Testis (tissue), 3 donors: ENCODE data around the gene ENTHD1. TPM values are rescaled to one million over a fixed set of nuclear protein-coding genes. Genes with fewer than 3 reads are reported as not detected.

Experiments
- DNase-seq: peaks from one replicate; pipeline ENCODE4 v3.0.0-alpha.2; 2019
- H3K27ac ChIP-seq, 2 donors: fragments of 200-600 bp; sonication (generic); one replicate each; pipeline ENCODE4 v1.5.1; 2019
- H3K27me3 ChIP-seq: fragments of 200-600 bp; sonication (generic); one replicate; pipeline ENCODE4 v1.5.1; 2019
- H3K36me3 ChIP-seq: fragments of 200-600 bp; sonication (generic); one replicate; pipeline ENCODE4 v1.5.1; 2017; ENCODE audit warnings: low read depth; ENCODE audit errors: missing control alignments
- H3K4me1 ChIP-seq: fragments of 200-600 bp; sonication (generic); one replicate; pipeline ENCODE4 v1.5.1; 2019
- H3K4me3 ChIP-seq, 2 donors: fragments of 200-600 bp; sonication (generic); one replicate each; pipeline ENCODE4 v1.5.1; 2017 to 2019
- H3K9me3 ChIP-seq: fragments of 200-600 bp; sonication (generic); one replicate; pipeline ENCODE4 v1.5.1; 2017
- POLR2A ChIP-seq: fragments of 450-650 bp; IDR thresholded peaks from one replicate; pipeline ENCODE4 v1.6.1; 2017; ENCODE audit warnings: antibody characterized with exemption, mild to moderate bottlenecking, moderate library complexity
- WGBS, 2 donors: methylation state at CpG; one replicate each; pipeline ENCODE4 v1.1.5; 2018; 5-methylcytosine and 5-hydroxymethylcytosine counted together
- intact Hi-C: fragments of 100-400 bp; cut with DNase I; formaldehyde crosslinking; loops from one replicate; pipeline ENCODE4 v1.15.1; 2023; ENCODE audit warnings: low total_unique reads
- polyA plus RNA-seq: library from polyadenylated mRNA; stranded (reverse); fragments of 350-450 nt; fragmentation: Illumina TruSeq; extraction: RNeasy Lipid Tissue Mini Kit (QIAGEN cat#74804); gene quantifications from one replicate; pipeline ENCODE4 v1.2.3, GENCODE V29; 2014; ENCODE audit warnings: low read depth, low replicate concordance; ENCODE audit not compliant: insufficient read depth
- total RNA-seq, 2 donors: library from RNA; depleted of rRNA; stranded (reverse); fragments of >200 nt; gene quantifications; one replicate each; pipeline ENCODE4 v1.2.3, GENCODE V29; 2016
- TF ChIP-seq, protein P1 (sequence below), 3 experiments: fragments of 450-650 bp in 2 of 3; fragments of 200-600 bp in 1 of 3; sonication (generic) in 1 of 3; IDR thresholded peaks; one replicate each; pipeline ENCODE4 v1.5.1; 2016 to 2019; ENCODE audit warnings: antibody characterized with exemption in 3 of 3, mild to moderate bottlenecking in 2 of 3, moderate library complexity in 1 of 3

ENTHD1 gene
- total and polyA plus RNA-seq, 3 donors from 2014 or later: 10.9 to 21.1 (median 12.0) TPM

DNA sequence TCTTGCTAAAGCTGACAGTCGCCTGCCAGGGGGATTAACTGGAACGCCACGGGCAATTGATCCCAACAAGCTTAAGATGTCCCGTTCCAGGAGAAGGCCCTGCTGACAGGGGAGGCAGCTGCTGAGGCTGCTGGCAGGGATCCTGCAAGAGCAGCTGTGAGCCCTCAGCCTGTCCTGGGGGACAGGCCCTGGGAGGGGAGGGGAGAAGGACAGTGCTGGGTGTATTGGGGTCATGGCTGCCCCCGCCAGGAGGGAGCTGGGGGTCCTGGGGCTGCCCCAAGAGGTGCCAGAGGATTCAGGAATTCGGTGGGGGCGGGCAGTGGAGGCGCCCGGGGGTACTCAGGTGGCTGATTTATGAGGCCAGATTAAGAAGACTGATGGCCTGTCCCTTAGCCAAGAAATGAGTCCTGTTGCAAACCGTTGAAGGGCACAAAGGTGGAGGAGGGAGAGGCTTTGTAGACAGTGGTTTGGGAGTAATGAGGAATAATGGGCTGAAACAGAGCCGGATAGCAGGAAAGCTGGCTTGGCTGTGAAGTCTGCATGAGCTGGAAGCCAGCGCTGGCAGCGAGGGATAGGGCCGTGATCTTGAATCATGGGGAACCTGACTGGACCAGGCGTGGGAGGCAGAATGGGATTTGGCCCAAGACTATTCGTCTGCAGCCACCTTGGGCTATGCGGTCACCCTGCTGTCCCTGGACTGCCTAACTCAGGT lies 189.5 kb downstream of the ENTHD1 start:
- TF ChIP-seq POLR2A: no peak
- TF ChIP-seq, protein P1, sequence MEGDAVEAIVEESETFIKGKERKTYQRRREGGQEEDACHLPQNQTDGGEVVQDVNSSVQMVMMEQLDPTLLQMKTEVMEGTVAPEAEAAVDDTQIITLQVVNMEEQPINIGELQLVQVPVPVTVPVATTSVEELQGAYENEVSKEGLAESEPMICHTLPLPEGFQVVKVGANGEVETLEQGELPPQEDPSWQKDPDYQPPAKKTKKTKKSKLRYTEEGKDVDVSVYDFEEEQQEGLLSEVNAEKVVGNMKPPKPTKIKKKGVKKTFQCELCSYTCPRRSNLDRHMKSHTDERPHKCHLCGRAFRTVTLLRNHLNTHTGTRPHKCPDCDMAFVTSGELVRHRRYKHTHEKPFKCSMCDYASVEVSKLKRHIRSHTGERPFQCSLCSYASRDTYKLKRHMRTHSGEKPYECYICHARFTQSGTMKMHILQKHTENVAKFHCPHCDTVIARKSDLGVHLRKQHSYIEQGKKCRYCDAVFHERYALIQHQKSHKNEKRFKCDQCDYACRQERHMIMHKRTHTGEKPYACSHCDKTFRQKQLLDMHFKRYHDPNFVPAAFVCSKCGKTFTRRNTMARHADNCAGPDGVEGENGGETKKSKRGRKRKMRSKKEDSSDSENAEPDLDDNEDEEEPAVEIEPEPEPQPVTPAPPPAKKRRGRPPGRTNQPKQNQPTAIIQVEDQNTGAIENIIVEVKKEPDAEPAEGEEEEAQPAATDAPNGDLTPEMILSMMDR (IDR thresholded peaks at IDR 0.05): no peak
- Histone ChIP-seq H3K36me3 (no peaks in the 10 kb centered on the region), H3K4me3 (no peak overlapping the region), H3K27me3 (no peaks in the 10 kb centered on the region), H3K9me3 (no peaks in the 10 kb centered on the region), H3K4me1 (peaks cover 10% of the 10 kb centered on the region), H3K27ac (no peak overlapping the region)
- WGBS, 2 donors: 46 to 59% methylated on average over 12 to 17 of the region's 17 CpGs
- intact Hi-C loops: no loop called here
- DNase-seq: peak; percentile 44

DNA sequence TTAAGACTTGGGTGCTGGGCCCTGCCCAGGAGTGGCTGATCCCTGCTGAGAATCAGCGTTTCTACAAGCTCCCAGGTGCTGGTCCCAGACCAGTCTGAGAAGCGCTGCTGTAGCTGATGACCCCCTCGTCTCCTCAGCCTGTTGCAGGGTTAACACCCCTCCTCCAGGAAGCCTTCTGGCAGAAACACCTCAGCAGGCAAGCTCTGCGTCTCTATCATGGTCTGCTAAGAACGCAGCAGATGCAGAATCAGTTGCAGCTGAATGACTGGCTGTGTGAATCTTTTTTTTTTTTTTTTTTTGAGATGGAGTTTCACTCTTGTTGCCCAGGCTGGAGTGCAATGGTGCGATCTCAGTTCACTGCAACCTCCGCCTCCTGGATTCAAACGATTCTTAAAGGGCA lies 190.5 kb downstream of the ENTHD1 start:
- intact Hi-C loops: no loop called here
- H3K9me3 ChIP-seq: no peaks in the 10 kb centered on the region

DNA sequence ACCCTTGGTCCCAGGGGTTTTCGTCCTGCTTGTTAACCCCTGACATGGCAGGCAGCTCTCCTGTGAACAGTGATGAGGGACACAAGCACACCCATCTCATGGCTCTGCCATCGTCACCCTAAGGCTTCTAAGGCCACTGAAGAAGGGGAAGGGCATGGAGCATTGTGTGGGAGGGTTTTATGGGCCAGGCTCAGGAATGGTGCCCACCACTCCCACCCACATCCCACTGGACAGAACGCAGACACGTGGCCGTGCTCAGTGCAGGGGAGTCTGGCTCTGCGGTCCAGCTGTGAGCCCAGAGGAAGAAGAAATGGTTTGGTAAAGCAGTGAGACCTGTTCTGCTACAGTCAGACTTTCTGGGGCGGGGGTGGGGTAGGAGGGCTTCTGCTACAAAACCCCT lies 193.0 kb downstream of the ENTHD1 start:
- H3K4me1 ChIP-seq: peaks cover 10% of the 10 kb centered on the region
- H3K9me3 ChIP-seq: no peaks in the 10 kb centered on the region
- H3K27me3 ChIP-seq: no peaks in the 10 kb centered on the region
- no peak for TF ChIP-seq POLR2A
- TF ChIP-seq, protein P1 (IDR thresholded peaks at IDR 0.05): no peak
- H3K27ac ChIP-seq: no peak overlapping the region
- no peak for DNase-seq
- WGBS, 2 donors: 78 to 89% methylated on average over 7 of the region's 7 CpGs
- intact Hi-C loops: no loop called here
- no peaks in the 10 kb centered on the region for H3K36me3 ChIP-seq
- H3K4me3 ChIP-seq: no peak overlapping the region

More for the DNA sequence above, 190.5 kb downstream of the ENTHD1 start:
- 87 to 91% methylated on average over 7 to 8 of the region's 8 CpGs for WGBS, 2 donors
- H3K4me3 ChIP-seq: no peak overlapping the region
- TF ChIP-seq, protein P1 (IDR thresholded peaks at IDR 0.05): no peak
- TF ChIP-seq POLR2A: no peak
- H3K27me3 ChIP-seq: no peaks in the 10 kb centered on the region
- no peak overlapping the region for H3K27ac ChIP-seq
- H3K36me3 ChIP-seq: no peaks in the 10 kb centered on the region
- peaks cover 10% of the 10 kb centered on the region for H3K4me1 ChIP-seq
- no peak for DNase-seq

DNA sequence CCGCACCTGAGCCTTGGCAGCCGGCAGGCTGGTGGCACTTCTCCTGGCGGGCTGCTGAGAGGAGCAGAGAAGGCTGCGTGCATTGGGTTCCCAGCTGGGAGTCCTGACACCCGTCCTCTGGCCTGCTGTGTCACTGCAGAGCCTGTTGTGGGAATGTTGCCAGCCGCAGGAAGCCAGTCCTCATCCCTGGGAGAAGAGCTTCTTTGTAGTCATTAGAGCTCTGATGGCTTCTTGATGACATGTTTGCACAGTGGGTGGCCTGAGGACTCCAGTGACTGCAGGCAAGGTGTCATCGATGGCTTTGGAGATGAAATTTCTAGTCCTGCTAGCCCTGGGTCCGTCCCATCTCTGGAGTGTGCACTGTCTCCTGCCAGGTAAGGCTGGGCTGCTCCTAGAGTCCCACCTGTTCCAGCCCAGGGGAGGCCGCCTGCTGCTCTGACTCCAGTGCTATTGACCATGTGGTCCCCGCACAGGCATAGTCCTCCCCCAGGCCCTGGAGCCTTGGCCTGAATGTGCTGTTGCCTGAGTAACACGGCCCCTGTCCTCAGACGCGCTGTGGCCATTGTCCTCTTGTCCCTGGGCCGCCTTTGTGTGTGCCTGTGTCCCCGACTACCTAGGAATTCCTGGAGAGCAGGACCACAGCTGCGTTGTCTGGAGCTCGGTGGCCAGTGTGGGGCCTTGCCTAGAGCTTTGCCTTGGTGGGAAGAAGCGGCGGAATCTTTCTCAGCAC lies 193.8 kb downstream of the ENTHD1 start:
- TF ChIP-seq, protein P1 (IDR thresholded peaks at IDR 0.05): no peak
- no peak for TF ChIP-seq POLR2A
- Histone ChIP-seq H3K27me3 (no peaks in the 10 kb centered on the region), H3K36me3 (no peaks in the 10 kb centered on the region), H3K4me3 (no peak overlapping the region), H3K4me1 (peaks cover 10% of the 10 kb centered on the region), H3K9me3 (no peaks in the 10 kb centered on the region), H3K27ac (no peak overlapping the region)
- intact Hi-C loops: no loop called here
- WGBS, 2 donors: 93 to 95% methylated on average over 8 to 19 of the region's 19 CpGs
- DNase-seq: no peak
